SU-DHL-6 (cell line): ENCODE measurements around the gene TMED8.

Source experiments
- CTCF ChIP-seq: fragments of 200-600 bp; sonication (generic); IDR thresholded peaks from one replicate; pipeline ENCODE4 v1.5.1; 2017; ENCODE audit warnings: antibody characterized with exemption, mild to moderate bottlenecking, low read length, moderate library complexity; ENCODE audit not compliant: insufficient read depth, poor library complexity, severe bottlenecking
- EZH2phosphoT487 ChIP-seq: fragments of 200-600 bp; sonication (generic), shearing (Covaris generic); conservative IDR thresholded peaks from 2 replicates; pipeline ENCODE4 v1.6.1; 2018; ENCODE audit warnings: mild to moderate bottlenecking, antibody characterized with exemption, low read length, moderate library complexity, mixed read lengths

- no peak for TF ChIP-seq CTCF
- TF ChIP-seq EZH2phosphoT487: no peak
Measured at GRCh38 chr14:77359626-77360025, 17.3 kb downstream of the TMED8 start.
